Measurements from ENCODE around the gene SLC66A2.

DNA sequence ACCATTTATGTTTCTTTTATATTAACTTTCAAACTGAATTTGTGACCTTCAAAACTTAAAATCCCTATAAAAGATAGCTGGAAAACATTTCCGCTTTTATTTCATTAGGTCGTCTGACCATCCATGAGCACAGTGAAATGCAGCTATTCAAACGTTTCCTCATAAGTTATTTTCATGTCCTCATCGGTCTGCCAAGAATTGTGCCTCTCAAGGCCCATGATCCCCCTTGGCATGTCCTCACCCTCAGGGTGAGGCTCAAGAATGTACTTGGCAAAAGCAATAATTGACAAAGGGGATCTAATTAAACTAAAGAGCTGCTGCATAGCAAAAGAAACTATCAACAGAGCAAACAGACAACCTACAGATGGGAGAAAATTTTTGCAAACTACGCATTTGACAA lies 12.4 kb downstream of the SLC66A2 start:
- TF ChIP-seq, protein P1, sequence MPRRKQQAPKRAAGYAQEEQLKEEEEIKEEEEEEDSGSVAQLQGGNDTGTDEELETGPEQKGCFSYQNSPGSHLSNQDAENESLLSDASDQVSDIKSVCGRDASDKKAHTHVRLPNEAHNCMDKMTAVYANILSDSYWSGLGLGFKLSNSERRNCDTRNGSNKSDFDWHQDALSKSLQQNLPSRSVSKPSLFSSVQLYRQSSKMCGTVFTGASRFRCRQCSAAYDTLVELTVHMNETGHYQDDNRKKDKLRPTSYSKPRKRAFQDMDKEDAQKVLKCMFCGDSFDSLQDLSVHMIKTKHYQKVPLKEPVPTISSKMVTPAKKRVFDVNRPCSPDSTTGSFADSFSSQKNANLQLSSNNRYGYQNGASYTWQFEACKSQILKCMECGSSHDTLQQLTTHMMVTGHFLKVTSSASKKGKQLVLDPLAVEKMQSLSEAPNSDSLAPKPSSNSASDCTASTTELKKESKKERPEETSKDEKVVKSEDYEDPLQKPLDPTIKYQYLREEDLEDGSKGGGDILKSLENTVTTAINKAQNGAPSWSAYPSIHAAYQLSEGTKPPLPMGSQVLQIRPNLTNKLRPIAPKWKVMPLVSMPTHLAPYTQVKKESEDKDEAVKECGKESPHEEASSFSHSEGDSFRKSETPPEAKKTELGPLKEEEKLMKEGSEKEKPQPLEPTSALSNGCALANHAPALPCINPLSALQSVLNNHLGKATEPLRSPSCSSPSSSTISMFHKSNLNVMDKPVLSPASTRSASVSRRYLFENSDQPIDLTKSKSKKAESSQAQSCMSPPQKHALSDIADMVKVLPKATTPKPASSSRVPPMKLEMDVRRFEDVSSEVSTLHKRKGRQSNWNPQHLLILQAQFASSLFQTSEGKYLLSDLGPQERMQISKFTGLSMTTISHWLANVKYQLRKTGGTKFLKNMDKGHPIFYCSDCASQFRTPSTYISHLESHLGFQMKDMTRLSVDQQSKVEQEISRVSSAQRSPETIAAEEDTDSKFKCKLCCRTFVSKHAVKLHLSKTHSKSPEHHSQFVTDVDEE (CRISPR knock-in tag; IDR thresholded peaks at IDR 0.05), result no peak
- TF ChIP-seq ZFP30 (CRISPR knock-in tag; IDR thresholded peaks at IDR 0.05) (no peak), ISL1 (CRISPR knock-in tag; IDR thresholded peaks at IDR 0.05) (no peak), ZNF70 (CRISPR knock-in tag; IDR thresholded peaks at IDR 0.05) (no peak), TOX (CRISPR knock-in tag; IDR thresholded peaks at IDR 0.05; ENCODE audit: borderline replicate concordance) (no peak)

All from SK-N-SH treated with all-trans-retinoic acid at 6 μM for 48 hours (cell line).